Muscle layer of colon (tissue), 2 donors: ENCODE results near the gene SNU13.
"Not testable (repeated sequence)": the region's sequence is repeated elsewhere in the genome, so short reads cannot be mapped to it uniquely, and the experiment has no call there.

ENCODE experiments used
- H3K27ac ChIP-seq: one replicate; pipeline ENCODE4 v1.7.0; 2013; ENCODE audit warnings: low read depth, mild to moderate bottlenecking, low read length, moderate library complexity
- H3K27me3 ChIP-seq, 2 donors: one replicate each; pipeline ENCODE4 v1.7.0; 2013; ENCODE audit warnings: low read length in 2 of 2, mild to moderate bottlenecking in 2 of 2; ENCODE audit not compliant: insufficient read depth in 2 of 2, control insufficient read depth in 1 of 2
- H3K36me3 ChIP-seq: one replicate; pipeline ENCODE4 v1.7.0; 2013; ENCODE audit warnings: mild to moderate bottlenecking, low read length; ENCODE audit not compliant: insufficient read depth
- H3K4me1 ChIP-seq: one replicate; pipeline ENCODE4 v1.7.0; 2013; ENCODE audit warnings: mild to moderate bottlenecking, low read length; ENCODE audit not compliant: insufficient read depth
- H3K4me3 ChIP-seq, 2 donors: one replicate each; pipeline ENCODE4 v1.7.0; 2013; ENCODE audit warnings: low read length in 2 of 2, low read depth in 1 of 2, mild to moderate bottlenecking in 1 of 2, moderate library complexity in 1 of 2
- H3K9ac ChIP-seq: one replicate; pipeline ENCODE4 v1.7.0; 2013; ENCODE audit warnings: low read length
- H3K9me3 ChIP-seq: one replicate; pipeline ENCODE4 v1.7.0; 2013; ENCODE audit warnings: mild to moderate bottlenecking, low read length
- donor health status: abdominal sarcoma.
- donor health status: Adenocarcinoma of cecum.

SNU13 gene

GRCh38 chr22:41697126-41697775, 8.6 kb upstream of the SNU13 start:
- H3K4me1 ChIP-seq: peaks cover 4% of the 10 kb centered on the region
- H3K36me3 ChIP-seq: peaks cover 6% of the 10 kb centered on the region
- peak overlapping the region in 1 of 2 donors; percentile 50 for H3K4me3 ChIP-seq
- no peaks in the 10 kb centered on the region for H3K27me3 ChIP-seq
- H3K27ac ChIP-seq: peak overlapping the region; percentile 66
- no peaks in the 10 kb centered on the region for H3K9me3 ChIP-seq
- no peak overlapping the region for H3K9ac ChIP-seq

DNA sequence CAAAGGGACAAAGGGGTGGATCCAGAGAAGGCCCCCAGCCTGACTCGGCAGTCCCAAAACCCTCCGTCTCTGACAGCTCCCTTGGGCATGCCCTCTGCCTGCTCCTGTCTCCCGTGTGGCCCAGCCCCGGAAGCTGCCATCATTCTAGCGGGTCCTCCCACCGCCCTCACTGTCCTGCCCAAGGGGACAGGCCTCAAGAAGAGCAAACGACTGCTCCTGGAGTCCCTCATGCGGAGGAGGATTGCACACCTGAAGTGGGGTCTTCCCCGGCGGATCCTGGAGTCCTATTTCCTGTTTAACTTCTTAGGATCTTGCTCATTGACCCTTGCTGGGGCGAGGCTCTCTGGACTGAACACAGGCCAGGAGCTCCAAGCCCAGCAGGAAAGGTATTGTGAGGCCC, 8.0 kb upstream of the SNU13 start:
- Histone ChIP-seq H3K4me1 (peaks cover 4% of the 10 kb centered on the region), H3K27me3 (no peaks in the 10 kb centered on the region), H3K36me3 (peaks cover 6% of the 10 kb centered on the region), H3K4me3 (peak overlapping the region in 1 of 2 donors; percentile 50), H3K9ac (no peak overlapping the region), H3K9me3 (no peaks in the 10 kb centered on the region), H3K27ac (peak overlapping the region; percentile 66)

GRCh38 chr22:41695211-41695610, 6.5 kb upstream of the SNU13 start:
- peaks cover 6% of the 10 kb centered on the region for H3K36me3 ChIP-seq
- H3K9me3 ChIP-seq: no peaks in the 10 kb centered on the region
- H3K27ac ChIP-seq: no peak overlapping the region
- peaks cover 4% of the 10 kb centered on the region for H3K4me1 ChIP-seq
- no peak overlapping the region for H3K4me3 ChIP-seq
- no peak overlapping the region for H3K9ac ChIP-seq
- H3K27me3 ChIP-seq: no peaks in the 10 kb centered on the region

DNA sequence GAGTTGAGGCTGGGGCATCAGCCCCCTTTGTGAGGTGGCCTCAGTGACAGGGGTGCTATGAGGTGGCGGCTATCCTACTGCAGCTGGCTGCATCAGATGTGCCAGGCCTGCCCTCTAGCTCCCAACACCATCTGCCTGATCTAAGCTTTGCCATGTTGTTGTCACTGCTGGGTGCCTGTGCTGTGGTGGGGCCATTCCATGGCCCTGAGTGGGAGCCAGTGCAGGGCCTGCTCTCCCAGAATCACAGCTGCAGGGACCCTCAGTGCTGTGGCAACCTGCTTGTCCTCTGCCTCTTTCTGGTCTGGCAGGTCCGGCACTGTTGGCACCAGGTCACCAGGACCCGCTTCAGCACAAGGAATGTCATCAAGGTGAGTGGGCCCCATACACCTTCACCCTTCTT, 1.8 kb upstream of the SNU13 start:
- no peak overlapping the region for H3K4me3 ChIP-seq
- peaks cover 8% of the 10 kb centered on the region for H3K4me1 ChIP-seq
- H3K9ac ChIP-seq: no peak overlapping the region
- no peak overlapping the region for H3K27ac ChIP-seq
- H3K36me3 ChIP-seq: peaks cover 6% of the 10 kb centered on the region
- no peaks in the 10 kb centered on the region for H3K9me3 ChIP-seq
- H3K27me3 ChIP-seq: no peaks in the 10 kb centered on the region

DNA sequence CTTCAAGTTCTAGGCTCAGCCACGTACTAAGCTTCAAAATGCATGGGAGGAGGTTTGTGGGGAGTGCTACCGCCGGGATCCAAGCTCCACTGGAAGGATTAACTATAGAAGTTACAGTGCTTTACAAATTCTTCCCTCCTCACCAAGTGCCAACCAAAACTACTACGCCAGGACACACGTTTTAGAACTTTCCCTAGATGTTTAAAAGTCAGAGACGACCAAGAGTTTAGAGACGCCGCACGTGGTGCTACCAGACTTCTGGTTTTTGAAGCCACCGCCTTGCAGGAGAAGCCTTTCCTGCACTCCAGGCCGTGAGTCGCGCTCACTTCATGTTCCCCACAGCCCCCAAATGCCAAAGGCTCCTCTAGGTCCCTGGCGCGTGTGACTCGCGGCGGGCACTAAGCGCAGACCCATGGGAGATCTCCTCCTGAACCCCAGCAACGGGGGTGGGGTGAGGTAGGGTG, 734 bp downstream of the SNU13 start:
- Histone ChIP-seq H3K9me3 (no peaks in the 10 kb centered on the region), H3K27me3 (no peaks in the 10 kb centered on the region), H3K36me3 (no peaks in the 10 kb centered on the region), H3K9ac (peak overlapping the region; percentile 87), H3K27ac (peak overlapping the region; percentile 87), H3K4me3 (peak overlapping the region; percentile 82 to 88), H3K4me1 (peaks cover 8% of the 10 kb centered on the region)

- not testable (repeated sequence) for H3K4me1 ChIP-seq, H3K27ac ChIP-seq, H3K4me3 ChIP-seq, H3K27me3 ChIP-seq, H3K9ac ChIP-seq, H3K36me3 ChIP-seq, H3K9me3 ChIP-seq
Observed at GRCh38 chr22:41686890-41687289, 1.8 kb downstream of the SNU13 start.

- Histone ChIP-seq H3K9me3 (no peaks in the 10 kb centered on the region), H3K9ac (no peak overlapping the region), H3K27ac (no peak overlapping the region), H3K4me1 (peaks cover 8% of the 10 kb centered on the region), H3K27me3 (no peaks in the 10 kb centered on the region), H3K4me3 (no peak overlapping the region), H3K36me3 (peaks cover 16% of the 10 kb centered on the region)
Observed at GRCh38 chr22:41684194-41684593, 4.5 kb downstream of the SNU13 start.

- H3K4me1 ChIP-seq: peaks cover 8% of the 10 kb centered on the region
- no peak overlapping the region for H3K4me3 ChIP-seq
- H3K9ac ChIP-seq: no peak overlapping the region
- no peak overlapping the region for H3K27ac ChIP-seq
- no peaks in the 10 kb centered on the region for H3K9me3 ChIP-seq
- peaks cover 20% of the 10 kb centered on the region for H3K36me3 ChIP-seq
- H3K27me3 ChIP-seq: no peaks in the 10 kb centered on the region
Observed at GRCh38 chr22:41683616-41684015, 5.1 kb downstream of the SNU13 start.

- Histone ChIP-seq H3K9me3 (no peaks in the 10 kb centered on the region), H3K36me3 (peaks cover 25% of the 10 kb centered on the region), H3K27ac (no peak overlapping the region), H3K4me1 (peaks cover 8% of the 10 kb centered on the region), H3K9ac (no peak overlapping the region), H3K4me3 (peak overlapping the region in 1 of 2 donors; percentile 52), H3K27me3 (no peaks in the 10 kb centered on the region)
Observed at GRCh38 chr22:41683052-41683451, 5.6 kb downstream of the SNU13 start.

DNA sequence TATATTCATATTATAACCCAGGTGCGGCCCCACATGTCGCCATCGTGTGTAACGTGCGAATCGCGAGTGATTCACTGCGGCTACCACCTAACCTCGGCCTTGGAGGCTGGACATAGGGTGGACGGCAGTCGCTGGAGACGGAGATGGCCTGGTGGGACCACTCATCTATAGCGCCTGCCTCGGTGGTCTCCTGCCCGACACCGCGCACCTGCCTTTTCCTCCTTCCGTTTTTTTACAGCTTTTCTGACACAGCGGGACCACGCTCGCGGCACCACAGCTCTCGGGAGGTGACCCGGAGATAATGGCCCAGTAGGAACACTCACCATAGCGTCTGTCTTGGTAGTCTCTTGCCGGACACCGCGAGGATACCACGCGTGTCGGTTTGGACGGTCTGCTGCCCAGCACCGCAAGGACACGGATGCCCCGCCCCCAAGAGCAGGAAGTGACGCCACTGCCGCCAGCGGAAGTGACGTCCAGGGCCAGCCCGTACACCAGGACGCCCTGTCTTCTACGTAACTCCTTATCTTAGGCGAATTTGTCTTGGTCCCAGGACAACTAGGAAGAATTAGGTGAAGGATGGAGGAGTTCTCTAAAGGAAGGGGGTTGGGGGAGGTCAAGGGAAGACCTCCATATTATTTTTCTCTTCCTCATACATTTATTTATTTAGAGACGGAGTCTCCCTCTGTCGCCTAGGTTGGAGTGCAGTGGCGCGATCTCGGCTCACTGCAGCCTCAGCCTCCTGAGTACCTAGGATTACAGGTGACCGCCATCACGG, 6.4 kb downstream of the SNU13 start:
- H3K36me3 ChIP-seq: peaks cover 26% of the 10 kb centered on the region
- peak overlapping the region; percentile 72 for H3K27ac ChIP-seq
- H3K9ac ChIP-seq: peak overlapping the region; percentile 57
- no peaks in the 10 kb centered on the region for H3K9me3 ChIP-seq
- H3K4me3 ChIP-seq: peak overlapping the region; percentile 52 to 58
- H3K4me1 ChIP-seq: peaks cover under 1% of the 10 kb centered on the region
- H3K27me3 ChIP-seq: no peaks in the 10 kb centered on the region

GRCh38 chr22:41681616-41682015, 7.1 kb downstream of the SNU13 start:
- Histone ChIP-seq H3K9ac (no peak overlapping the region), H3K27ac (peak overlapping the region; percentile 72), H3K4me1 (no peaks in the 10 kb centered on the region), H3K36me3 (peaks cover 26% of the 10 kb centered on the region), H3K9me3 (no peaks in the 10 kb centered on the region), H3K27me3 (no peaks in the 10 kb centered on the region), H3K4me3 (no peak overlapping the region)
